GM12873 (cell line): ENCODE measurements around the gene SLC13A3.

Experiments used
- TF ChIP-seq, protein P1 (sequence below): IDR thresholded peaks from 2 replicates; pipeline ENCODE4 v1.5.1; 2012; ENCODE audit warnings: low read depth, mild to moderate bottlenecking, moderate library complexity, low read length, control low read depth; ENCODE audit not compliant: insufficient read depth; ENCODE audit errors: missing control alignments

Gene SLC13A3

GRCh38 chr20:46631212-46631869, 19.9 kb downstream of the SLC13A3 start:
- TF ChIP-seq, protein P1, sequence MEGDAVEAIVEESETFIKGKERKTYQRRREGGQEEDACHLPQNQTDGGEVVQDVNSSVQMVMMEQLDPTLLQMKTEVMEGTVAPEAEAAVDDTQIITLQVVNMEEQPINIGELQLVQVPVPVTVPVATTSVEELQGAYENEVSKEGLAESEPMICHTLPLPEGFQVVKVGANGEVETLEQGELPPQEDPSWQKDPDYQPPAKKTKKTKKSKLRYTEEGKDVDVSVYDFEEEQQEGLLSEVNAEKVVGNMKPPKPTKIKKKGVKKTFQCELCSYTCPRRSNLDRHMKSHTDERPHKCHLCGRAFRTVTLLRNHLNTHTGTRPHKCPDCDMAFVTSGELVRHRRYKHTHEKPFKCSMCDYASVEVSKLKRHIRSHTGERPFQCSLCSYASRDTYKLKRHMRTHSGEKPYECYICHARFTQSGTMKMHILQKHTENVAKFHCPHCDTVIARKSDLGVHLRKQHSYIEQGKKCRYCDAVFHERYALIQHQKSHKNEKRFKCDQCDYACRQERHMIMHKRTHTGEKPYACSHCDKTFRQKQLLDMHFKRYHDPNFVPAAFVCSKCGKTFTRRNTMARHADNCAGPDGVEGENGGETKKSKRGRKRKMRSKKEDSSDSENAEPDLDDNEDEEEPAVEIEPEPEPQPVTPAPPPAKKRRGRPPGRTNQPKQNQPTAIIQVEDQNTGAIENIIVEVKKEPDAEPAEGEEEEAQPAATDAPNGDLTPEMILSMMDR = no peak

DNA sequence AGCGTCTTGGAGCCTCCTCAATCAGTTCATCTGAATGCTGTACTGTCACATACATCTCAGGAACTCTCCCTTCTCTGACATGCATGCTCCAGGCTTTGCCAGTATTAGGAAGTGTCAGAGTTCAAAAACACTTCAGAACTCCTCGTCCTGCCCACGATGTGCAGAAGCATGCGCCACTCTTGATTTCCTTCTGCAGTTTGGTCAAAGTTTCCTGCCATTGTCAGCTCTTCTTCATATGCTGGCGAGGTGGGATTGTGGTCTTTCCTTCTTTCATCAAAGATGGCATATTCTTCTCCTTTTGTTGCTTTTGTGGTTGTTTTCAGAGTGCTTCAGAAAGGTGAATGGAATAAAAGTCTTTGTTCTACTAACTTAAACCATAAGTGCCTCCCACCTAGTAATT, 21.0 kb downstream of the SLC13A3 start:
- TF ChIP-seq, protein P1 = no peak

- TF ChIP-seq, protein P1 = no peak
Measured at GRCh38 chr20:46629341-46629740, 21.9 kb downstream of the SLC13A3 start.

DNA sequence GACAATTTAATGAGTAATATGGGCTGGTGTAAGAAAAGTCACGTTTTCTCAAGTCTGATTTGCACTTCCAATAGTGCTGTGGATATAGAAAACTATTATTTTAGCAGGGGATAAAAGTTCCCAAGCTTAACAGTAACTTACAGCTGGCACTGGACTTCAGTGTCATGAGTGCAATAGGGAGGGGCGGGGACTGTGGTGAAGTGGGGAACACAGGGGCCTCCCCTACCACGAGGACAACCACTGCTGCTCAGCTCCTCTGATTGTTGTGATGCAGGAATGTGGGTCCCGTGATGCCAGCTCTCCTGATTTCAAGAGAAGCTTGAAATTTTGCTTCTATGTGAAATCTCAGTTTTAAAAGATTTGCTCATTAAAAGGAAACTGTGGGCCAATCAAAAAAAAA, 24.0 kb downstream of the SLC13A3 start:
- TF ChIP-seq, protein P1 = no peak

DNA sequence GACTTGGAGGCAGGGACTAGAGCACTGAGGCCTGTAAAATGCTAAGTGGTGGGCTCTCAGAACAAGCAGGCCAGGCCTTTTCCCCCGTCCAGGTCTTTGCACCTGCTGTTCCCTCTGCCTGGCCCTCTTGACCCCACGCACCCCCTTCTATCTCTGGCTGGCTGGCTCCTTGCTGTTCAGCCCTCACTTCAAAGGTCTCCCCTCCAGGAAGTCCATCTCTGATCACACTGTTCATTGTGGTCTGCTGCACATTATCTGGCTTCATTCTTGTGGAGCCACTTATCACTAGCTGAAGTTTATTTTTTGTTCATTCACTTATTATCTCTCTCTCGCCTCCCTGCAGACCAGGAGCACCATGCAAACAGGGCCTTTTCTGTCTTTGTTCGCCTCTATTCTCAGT, 24.5 kb downstream of the SLC13A3 start:
- TF ChIP-seq, protein P1 = no peak

- TF ChIP-seq, protein P1 = no peak
Measured at GRCh38 chr20:46625875-46626373, 25.3 kb downstream of the SLC13A3 start.

DNA sequence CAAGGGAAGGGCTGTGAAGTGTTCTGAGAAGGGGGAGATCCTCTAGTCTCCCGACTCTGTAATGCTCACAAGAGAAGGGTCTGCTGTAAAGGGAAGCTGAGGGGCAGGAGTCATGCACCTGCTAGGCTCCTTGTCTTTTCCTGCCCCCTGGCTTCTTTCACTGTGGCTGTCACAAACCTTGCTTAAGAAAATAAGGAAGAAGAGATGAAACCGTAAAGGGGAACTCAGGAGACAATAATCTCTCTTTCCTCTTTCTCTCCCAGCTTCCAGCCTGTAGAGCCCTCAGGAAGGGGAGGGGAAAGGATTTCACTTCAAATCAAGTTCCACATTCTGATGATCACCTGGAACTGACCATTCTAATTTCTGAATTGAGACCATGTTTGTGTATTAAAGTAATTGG, 26.3 kb downstream of the SLC13A3 start:
- TF ChIP-seq, protein P1 = no peak
